GM18861 (cell line): ENCODE measurements around the gene TMEM229B.

Experiments used
- ATAC-seq: cut with Tn5 transposase; IDR thresholded peaks from one replicate; pipeline ENCODE4 v1.9.1; 2021; ENCODE audit not compliant: unreplicated experiment

The TMEM229B gene

GRCh38 chr14:67515386-67516079, 27.0 kb upstream of the TMEM229B start:
- no peak for ATAC-seq

- ATAC-seq: no peak
Observed at GRCh38 chr14:67514650-67515385, 26.3 kb upstream of the TMEM229B start.

GRCh38 chr14:67514203-67514607, 25.7 kb upstream of the TMEM229B start:
- no peak for ATAC-seq

GRCh38 chr14:67513631-67514108, 25.1 kb upstream of the TMEM229B start:
- no peak for ATAC-seq

- ATAC-seq: no peak
Observed at GRCh38 chr14:67512463-67513310, 24.2 kb upstream of the TMEM229B start.

- no peak for ATAC-seq
Observed at GRCh38 chr14:67510836-67511235, 22.3 kb upstream of the TMEM229B start.

- no peak for ATAC-seq
Observed at GRCh38 chr14:67510121-67510520, 21.6 kb upstream of the TMEM229B start.

GRCh38 chr14:67508956-67509355, 20.4 kb upstream of the TMEM229B start:
- ATAC-seq: no peak

GRCh38 chr14:67505254-67505653, 16.7 kb upstream of the TMEM229B start:
- no peak for ATAC-seq

- ATAC-seq: no peak
Observed at GRCh38 chr14:67503331-67503730, 14.8 kb upstream of the TMEM229B start.

GRCh38 chr14:67502867-67503266, 14.3 kb upstream of the TMEM229B start:
- no peak for ATAC-seq

- ATAC-seq: no peak
Observed at GRCh38 chr14:67501670-67502069, 13.1 kb upstream of the TMEM229B start.

GRCh38 chr14:67500981-67501380, 12.5 kb upstream of the TMEM229B start:
- no peak for ATAC-seq

GRCh38 chr14:67497716-67498115, 9.2 kb upstream of the TMEM229B start:
- no peak for ATAC-seq

GRCh38 chr14:67497216-67497615, 8.7 kb upstream of the TMEM229B start:
- no peak for ATAC-seq

- no peak for ATAC-seq
Observed at GRCh38 chr14:67495827-67496226, 7.3 kb upstream of the TMEM229B start.

GRCh38 chr14:67493092-67493717, 4.7 kb upstream of the TMEM229B start:
- no peak for ATAC-seq

- no peak for ATAC-seq
Observed at GRCh38 chr14:67492538-67492937, 4.0 kb upstream of the TMEM229B start.

- ATAC-seq: no peak
Observed at GRCh38 chr14:67491741-67492507, 3.4 kb upstream of the TMEM229B start.

- ATAC-seq: no peak
Observed at GRCh38 chr14:67491285-67491684, 2.8 kb upstream of the TMEM229B start.
